Esophagus squamous epithelium (tissue), 4 donors: Measurements from ENCODE around the gene ATP6V0E2.

Experiments
- CTCF ChIP-seq, 6 experiments: fragments of 450-650 bp in 4 of 6; fragments of 200-600 bp in 2 of 6; sonication (generic) in 2 of 6; IDR thresholded peaks; one replicate each; pipeline ENCODE4 v1.5.1; 2016 to 2019; ENCODE audit warnings: antibody characterized with exemption in 6 of 6, mild to moderate bottlenecking in 4 of 6, moderate library complexity in 4 of 6
- POLR2A ChIP-seq, 4 donors: fragments of 450-650 bp; IDR thresholded peaks; one replicate each; pipeline ENCODE4 v1.6.1; 2017; ENCODE audit warnings: antibody characterized with exemption in 4 of 4, mild to moderate bottlenecking in 4 of 4, moderate library complexity in 3 of 4

- no peak for TF ChIP-seq CTCF (IDR thresholded peaks at IDR 0.05)
- no peak for TF ChIP-seq POLR2A (IDR thresholded peaks at IDR 0.05)
Observed at GRCh38 chr7:149827089-149827981, 46.4 kb upstream of the ATP6V0E2 start.
